ENCODE data around the gene JAZF1. TPM values are rescaled to one million over a fixed set of nuclear protein-coding genes. Genes with fewer than 3 reads are reported as not detected.

Gene JAZF1
- total and polyA plus RNA-seq, 2 of the 8 experiments (the other 6 are each of a cell fraction or from before 2014, with no cell fraction given): 2.6 to 21.8 TPM

DNA sequence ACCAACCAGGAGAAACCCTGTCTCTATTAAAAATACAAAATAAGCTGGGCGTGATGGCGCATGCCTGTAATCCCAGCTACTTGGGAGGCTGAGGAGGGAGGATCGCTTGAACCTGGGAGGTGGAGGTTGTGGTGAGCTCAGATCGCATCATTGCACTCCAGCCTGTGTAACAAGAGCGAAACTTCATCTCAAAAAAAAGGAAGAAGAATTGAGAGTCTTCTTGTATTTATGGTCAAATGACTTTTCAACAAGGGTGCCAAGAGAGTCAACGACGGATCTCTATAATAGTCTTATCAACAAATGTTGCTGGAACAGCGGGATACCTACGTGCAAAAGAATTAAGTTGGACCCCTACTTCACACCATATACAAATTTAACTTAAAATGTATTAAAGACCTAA is 21.6 kb upstream of the JAZF1 start:
- H3K9me3 ChIP-seq (ENCODE audit: insufficient read depth in 2 of 2, low read depth in 1 of 2, low read length in 1 of 2): no peaks in the 10 kb centered on the region
- H4K8ac ChIP-seq (ENCODE audit: extremely low read depth, insufficient read depth, low read length): no peak overlapping the region
- no peaks in the 10 kb centered on the region for H3K4me1 ChIP-seq (replicated peaks in 1 of 4; ENCODE audit: control insufficient read depth in 3 of 4, insufficient read depth in 4 of 4, low read length in 3 of 4)
- no peak overlapping the region for H3K4me3 ChIP-seq (ENCODE audit: extremely low read depth in 1 of 4, insufficient read depth in 2 of 4, low read depth in 3 of 4, low read length in 4 of 4)
- H2BK15ac ChIP-seq (ENCODE audit: low read length): no peak overlapping the region
- H3K9ac ChIP-seq (replicated peaks in 1 of 4; ENCODE audit: extremely low read depth in 1 of 4, low read depth in 3 of 4, low read length in 3 of 4): no peak overlapping the region
- H3K27ac ChIP-seq (ENCODE audit: low read depth, low read length): no peak overlapping the region
- no peaks in the 10 kb centered on the region for H3K79me1 ChIP-seq (ENCODE audit: low read depth, low read length)
- no peak overlapping the region for H3K4ac ChIP-seq (replicated peaks; ENCODE audit: insufficient read length, low read depth, low read length)
- no peak overlapping the region for H2BK12ac ChIP-seq (ENCODE audit: low read depth, low read length)
- no peak overlapping the region for H3K18ac ChIP-seq (ENCODE audit: extremely low read depth, low read length)
- H3K23me2 ChIP-seq (ENCODE audit: low read depth, low read length): no peaks in the 10 kb centered on the region
- no peaks in the 10 kb centered on the region for H3K79me2 ChIP-seq (ENCODE audit: control insufficient read depth in 1 of 2, insufficient read depth in 2 of 2, low read length in 2 of 2)
- DNase-seq (ENCODE audit: low read depth in 1 of 2, low spot score in 2 of 2) (no peak), FAIRE-seq (no peak)
- H2BK5ac ChIP-seq (ENCODE audit: low read depth, low read length): no peak overlapping the region
- no peak overlapping the region for H3K4me2 ChIP-seq (ENCODE audit: insufficient read depth in 1 of 2, low read depth in 2 of 2, low read length in 2 of 2)
- no peak overlapping the region for H3K56ac ChIP-seq (replicated peaks; ENCODE audit: insufficient read length, low read depth, low read length)
- H2AFZ ChIP-seq (ENCODE audit: low read length): no peak overlapping the region
- 90% methylated on average over 9 of the region's 9 CpGs; no CpG with 5 or more reads in 1 of the 2 experiments for WGBS, 2 experiments (ENCODE audit: extremely low coverage in 1 of 2, insufficient coverage in 1 of 2, insufficient read length in 1 of 2, insufficient replicate concordance in 2 of 2, low coverage in 1 of 2, low lambda C conversion rate in 2 of 2, missing lambda C conversion rate in 1 of 2)
- POLR2A ChIA-PET (ENCODE audit: partially characterized antibody): no interaction called here
- H4K5ac ChIP-seq (ENCODE audit: insufficient read length, low read depth, low read length): no peak overlapping the region
- no peak overlapping the region for H4K91ac ChIP-seq (replicated peaks; ENCODE audit: insufficient read length, low read length)
- no peak overlapping the region for H3K14ac ChIP-seq (ENCODE audit: insufficient read length)
- H2AK5ac ChIP-seq (ENCODE audit: low read depth, low read length): no peak overlapping the region
- no peak overlapping the region for H3K23ac ChIP-seq (ENCODE audit: insufficient read length)
- CTCF ChIA-PET (ENCODE audit: partially characterized antibody): interaction anchor here (1.1 kb wide), 1 partner anchor 70 kb away, joined by 3 read pairs; no protein-coding TSS in a partner anchor
- no peak overlapping the region for H2BK20ac ChIP-seq (ENCODE audit: low read length)
- H3K27me3 ChIP-seq (replicated peaks in 1 of 4; ENCODE audit: control insufficient read depth in 3 of 4, extremely low read depth in 1 of 4, insufficient read depth in 3 of 4, low read length in 3 of 4): no peaks in the 10 kb centered on the region; a peak in 1 of 7 replicates
- no peaks in the 10 kb centered on the region for H3K36me3 ChIP-seq (ENCODE audit: control insufficient read depth in 2 of 4, insufficient read depth in 4 of 4, low read length in 3 of 4)
- H4K20me1 ChIP-seq (replicated peaks in 1 of 2; ENCODE audit: control insufficient read depth in 1 of 2, insufficient read depth in 2 of 2, low read length in 2 of 2): no peaks in the 10 kb centered on the region
- H2BK120ac ChIP-seq (replicated peaks; ENCODE audit: low read depth, low read length): no peak overlapping the region
- no peak for TF ChIP-seq EGR1 (IDR thresholded peaks at IDR 0.05; ENCODE audit: borderline replicate concordance, low read depth, low read length)
- TF ChIP-seq TEAD4 (IDR thresholded peaks at IDR 0.05; ENCODE audit: low read depth, low read length): no peak
- TF ChIP-seq CBX8 (IDR thresholded peaks at IDR 0.05; ENCODE audit: borderline replicate concordance, low read depth, low read length): no peak
- TF ChIP-seq SP2 (IDR thresholded peaks at IDR 0.05; ENCODE audit: low read length): no peak
- TF ChIP-seq, protein P1, sequence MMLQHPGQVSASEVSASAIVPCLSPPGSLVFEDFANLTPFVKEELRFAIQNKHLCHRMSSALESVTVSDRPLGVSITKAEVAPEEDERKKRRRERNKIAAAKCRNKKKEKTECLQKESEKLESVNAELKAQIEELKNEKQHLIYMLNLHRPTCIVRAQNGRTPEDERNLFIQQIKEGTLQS (IDR thresholded peaks at IDR 0.05; ENCODE audit: insufficient read depth, low read depth, low read length): no peak
- no peak for TF ChIP-seq CBX5 (IDR thresholded peaks at IDR 0.05; ENCODE audit: low read depth, low read length)
- TF ChIP-seq SIN3A (conservative IDR thresholded peaks at IDR 0.05 in 1 of 2, IDR thresholded peaks at IDR 0.05 in 1 of 2; ENCODE audit: low read depth in 1 of 2, low read length in 2 of 2): no peak
- TF ChIP-seq RBBP5 (IDR thresholded peaks at IDR 0.05; ENCODE audit: borderline replicate concordance, low read depth, low read length): no peak
- TF ChIP-seq EZH2 (IDR thresholded peaks at IDR 0.05; ENCODE audit: low read depth, low read length, severe bottlenecking): no peak
- no peak for TF ChIP-seq RAD21 (IDR thresholded peaks at IDR 0.05 in 1 of 2, conservative IDR thresholded peaks at IDR 0.05 in 1 of 2; ENCODE audit: low read depth in 2 of 2, low read length in 2 of 2)
- no peak for TF ChIP-seq KDM1A (IDR thresholded peaks at IDR 0.05; ENCODE audit: borderline replicate concordance, low read length)
- TF ChIP-seq SRF (IDR thresholded peaks at IDR 0.05; ENCODE audit: low read depth, low read length): no peak
- TF ChIP-seq GABPA (IDR thresholded peaks at IDR 0.05; ENCODE audit: borderline replicate concordance, insufficient read depth, low read length): no peak
- no peak for TF ChIP-seq CHD1 (IDR thresholded peaks at IDR 0.05; ENCODE audit: low read depth, low read length)

All from H1 (cell line).